NCI-H1694 (cell line): ENCODE results near the gene NEMF.
"Not testable (repeated sequence)": the region's sequence is repeated elsewhere in the genome, so short reads cannot be mapped to it uniquely, and the experiment has no call there.

ENCODE experiments used
- DNase-seq: peaks from one replicate; lab custom pipeline; 2025; lab: John Stamatoyannopoulos, UW

The NEMF gene

DNA sequence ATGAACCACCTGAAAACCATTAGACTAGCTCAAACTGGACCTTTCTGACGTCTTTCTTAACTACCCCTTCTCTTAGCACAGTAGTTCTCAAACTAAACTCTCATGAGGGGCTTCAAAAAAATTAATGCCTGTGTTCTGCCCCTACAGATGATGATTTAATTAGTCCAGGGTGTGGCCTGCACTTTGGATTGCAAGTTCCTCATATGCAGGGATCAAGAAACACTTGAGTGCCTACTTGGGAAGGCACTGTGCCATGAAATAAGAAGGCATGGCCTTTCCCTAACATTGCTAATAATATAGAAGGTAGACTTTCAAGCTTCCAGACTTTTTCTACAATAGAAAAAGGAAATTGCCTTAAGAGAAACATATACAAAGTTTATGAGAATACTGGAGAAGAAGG, 107.4 kb downstream of the NEMF start:
- DNase-seq: no peak

DNA sequence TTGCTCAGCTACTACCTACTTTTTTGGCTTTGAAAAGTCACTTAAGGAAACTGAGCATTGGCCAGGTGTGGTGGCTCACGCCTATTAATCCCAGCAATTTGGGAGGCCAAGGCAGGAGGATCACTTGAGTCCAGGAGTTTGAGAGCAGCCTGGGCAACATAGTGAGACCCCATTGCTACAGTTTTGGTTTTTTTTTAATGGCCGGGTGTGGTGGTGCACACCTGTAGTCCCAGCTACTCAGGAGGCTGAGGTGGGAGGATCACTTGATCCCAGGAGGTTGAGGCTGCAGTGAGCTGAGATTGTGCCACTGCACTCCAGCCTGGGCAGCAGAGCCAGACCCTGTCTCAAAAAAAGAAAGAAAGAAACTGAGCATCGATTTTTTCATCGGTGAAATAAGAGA, 116.9 kb downstream of the NEMF start:
- DNase-seq: not testable (repeated sequence)

DNA sequence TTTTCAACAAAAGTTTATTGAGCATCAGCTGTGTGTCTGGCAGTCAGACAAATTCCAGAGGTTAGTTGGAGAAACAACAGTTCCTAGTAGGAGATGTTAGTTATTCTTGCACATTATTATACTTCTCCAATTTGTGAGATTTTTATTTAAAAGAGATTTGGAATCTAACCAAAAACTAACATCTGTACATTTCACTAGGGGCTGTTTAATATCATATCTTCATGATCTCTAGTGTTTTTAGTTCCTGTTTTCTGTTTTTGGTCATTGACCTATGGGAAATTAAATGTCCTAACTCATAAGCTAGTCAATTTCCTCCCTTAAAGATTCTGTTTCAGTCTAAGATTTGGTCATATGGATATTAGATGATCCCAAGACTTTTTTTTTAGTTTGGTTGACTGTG, 118.8 kb downstream of the NEMF start:
- DNase-seq: no peak

DNA sequence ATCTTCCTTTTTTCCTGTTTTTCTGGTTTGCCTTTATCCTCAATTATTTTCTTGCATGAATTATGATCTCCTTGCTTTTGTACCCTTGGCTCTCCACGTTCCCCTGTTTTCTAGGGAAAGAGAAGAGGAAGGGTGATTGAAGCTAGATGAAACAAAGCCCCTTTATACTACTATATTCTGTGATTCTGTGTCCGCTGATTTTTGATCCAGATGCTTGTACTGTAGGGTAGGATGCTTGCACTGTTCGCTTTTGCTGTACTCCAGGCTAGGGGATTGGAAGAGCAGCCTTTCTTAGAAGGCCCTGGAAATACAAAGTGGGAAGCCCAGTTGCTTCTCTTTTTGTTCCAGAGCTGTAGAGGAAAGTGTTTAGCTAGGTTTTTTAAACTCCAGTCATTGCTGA, 119.7 kb downstream of the NEMF start:
- DNase-seq: no peak
